HepG2 (cell line): ENCODE results near the gene INHBC. TPM values are rescaled to one million over a fixed set of nuclear protein-coding genes. Genes with fewer than 3 reads are reported as not detected.

Source experiments
- ATAC-seq: fragments of 200-7000 bp; cut with Tn5 transposase; 3 replicates; pipeline ENCODE4 v1.9.1; 2020; ENCODE audit warnings: mild to moderate bottlenecking, moderate library complexity
- BruUV-seq: library from RNA; stranded (reverse); fragments of 400-500 nt; replicated peaks from 2 replicates; lab custom pipeline; 2021; lab: Mats Ljungman, UMichigan
- CTCF ChIA-PET: fragments of 300-600 bp; formaldehyde crosslinking; extraction: SDS; loops from one replicate; lab custom pipeline; 2021; ENCODE audit warnings: low total read pairs, inconsistent platforms, low intra/inter-chr PET ratio; lab: Yijun Ruan, JAX
- POLR2A ChIA-PET: fragments of 350-600 bp; sonication (Branson Sonifier 250); formaldehyde crosslinking; loops from one replicate; lab custom pipeline; 2020; ENCODE audit warnings: antibody characterized with exemption, inconsistent platforms; lab: Yijun Ruan, JAX
- DNase-seq: peaks from one replicate; pipeline ENCODE4 v3.0.0-alpha.2; 2015; ENCODE audit warnings: low spot score
- FAIRE-seq: peaks from 3 replicates; lab custom pipeline; 2011; peaks lifted over from hg19 to GRCh38; lab: Jason Lieb, UNC
- H2AFZ ChIP-seq: one replicate; pipeline ENCODE4 v1.6.1; 2011; ENCODE audit warnings: low read length, inconsistent platforms
- H3K27ac ChIP-seq: fragments of 300-600 bp; 3 replicates; pipeline ENCODE4 v1.8.0; 2011; ENCODE audit warnings: mixed run types, mild to moderate bottlenecking, mixed read lengths, low read length, inconsistent platforms; ENCODE audit not compliant: insufficient read depth; ENCODE audit errors: extremely low read length
- H3K27me3 ChIP-seq, 2 experiments: fragments of 200-600 bp in 1 of 2; 2 replicates in 1 of 2; 3 replicates in 1 of 2; pipeline versions ENCODE4 v1.6.0 to v1.8.0; 2011; ENCODE audit warnings: low read length in 2 of 2, mild to moderate bottlenecking in 2 of 2, moderate library complexity in 2 of 2, inconsistent platforms in 1 of 2; ENCODE audit not compliant: insufficient read depth in 2 of 2, control insufficient read depth in 1 of 2
- H3K36me3 ChIP-seq, 2 experiments: fragments of 200-600 bp in 1 of 2; replicated peaks in 1 of 2; 2 replicates in 1 of 2; 3 replicates in 1 of 2; pipeline versions ENCODE4 v1.5.1 to v1.8.0; 2011; ENCODE audit warnings: low read length in 2 of 2, inconsistent platforms in 1 of 2; ENCODE audit not compliant: insufficient read depth in 2 of 2, control insufficient read depth in 1 of 2
- H3K4me1 ChIP-seq: 2 replicates; pipeline ENCODE4 v1.5.1; 2012; ENCODE audit warnings: low read length, inconsistent platforms; ENCODE audit not compliant: insufficient read depth
- H3K4me2 ChIP-seq: 2 replicates; pipeline ENCODE4 v1.6.0; 2011; ENCODE audit warnings: low read depth, low read length, inconsistent platforms
- H3K4me3 ChIP-seq, 3 experiments: fragments of 200-600 bp in 1 of 3; sonication (generic), shearing (Covaris generic) in 1 of 3; replicated peaks in 1 of 3; 2 replicates each; pipeline ENCODE4 v1.5.1; 2011 to 2016; ENCODE audit warnings: low read length in 3 of 3, inconsistent platforms in 2 of 3, low read depth in 2 of 3, mild to moderate bottlenecking in 2 of 3, control low read depth in 1 of 3, mixed read lengths in 1 of 3; ENCODE audit not compliant: insufficient read depth in 1 of 3
- H3K79me2 ChIP-seq: one replicate; pipeline ENCODE4 v1.6.1; 2011; ENCODE audit warnings: low read length, inconsistent platforms; ENCODE audit not compliant: insufficient read depth
- H3K9ac ChIP-seq: 2 replicates; pipeline ENCODE4 v1.6.0; 2011; ENCODE audit warnings: mild to moderate bottlenecking, low read depth, low read length, inconsistent platforms; ENCODE audit not compliant: insufficient read depth
- H3K9me3 ChIP-seq: 2 replicates; pipeline ENCODE4 v1.5.1; 2012; ENCODE audit warnings: mild to moderate bottlenecking, low read length
- H4K20me1 ChIP-seq: 2 replicates; pipeline ENCODE4 v1.6.0; 2011; ENCODE audit warnings: inconsistent platforms, mild to moderate bottlenecking, low read length, moderate library complexity; ENCODE audit not compliant: insufficient read depth
- CREB1 ChIP-seq, 2 experiments: fragments of 450-650 bp in 1 of 2; IDR thresholded peaks; 2 replicates each; pipeline ENCODE4 v1.6.1; 2016 to 2017; ENCODE audit warnings: control low read depth in 1 of 2, mild to moderate bottlenecking in 1 of 2, missing compliant biosample characterization in 1 of 2, missing genetic modification characterization in 1 of 2
- HES4 ChIP-seq: sonication (generic); formaldehyde crosslinking; IDR thresholded peaks from 2 replicates; pipeline ENCODE4 v1.9.0; 2021; ENCODE audit warnings: mild to moderate bottlenecking, missing genetic modification reagents, borderline replicate concordance
- HHEX ChIP-seq: IDR thresholded peaks from 2 replicates; pipeline ENCODE4 v1.6.1; 2016; ENCODE audit warnings: control low read depth
- NCOA1 ChIP-seq: sonication (generic); formaldehyde crosslinking; IDR thresholded peaks from 2 replicates; pipeline ENCODE4 v1.9.0; 2021; ENCODE audit warnings: missing genetic modification reagents
- NFKBIZ ChIP-seq: IDR thresholded peaks from 2 replicates; pipeline ENCODE4 v1.6.1; 2018; ENCODE audit warnings: missing genetic modification reagents, missing compliant biosample characterization
- NR1H2 ChIP-seq: sonication (generic); formaldehyde crosslinking; IDR thresholded peaks from 2 replicates; pipeline ENCODE4 v1.8.1; 2022; ENCODE audit warnings: low read depth, missing genetic modification reagents, borderline replicate concordance
- RCOR2 ChIP-seq: IDR thresholded peaks from 2 replicates; pipeline ENCODE4 v1.6.1; 2016; ENCODE audit warnings: missing biosample characterization, missing genetic modification reagents
- SAP130 ChIP-seq: IDR thresholded peaks from 2 replicates; pipeline ENCODE4 v1.6.1; 2016; ENCODE audit warnings: low read depth
- ZEB1 ChIP-seq: IDR thresholded peaks from 2 replicates; pipeline ENCODE4 v1.6.1; 2012; ENCODE audit warnings: mild to moderate bottlenecking, low read depth, inconsistent platforms; ENCODE audit not compliant: insufficient replicate concordance
- ZMAT3 ChIP-seq: sonication (generic); formaldehyde crosslinking; conservative IDR thresholded peaks from 2 replicates; pipeline ENCODE4 v1.7.0; 2021; ENCODE audit warnings: missing genetic modification reagents
- ZNF558 ChIP-seq: sonication (generic); formaldehyde crosslinking; IDR thresholded peaks from 2 replicates; pipeline ENCODE4 v1.9.0; 2022; ENCODE audit warnings: mild to moderate bottlenecking, missing genetic modification reagents, borderline replicate concordance
- WGBS: methylation state at CpG from one replicate; pipeline ENCODE4 v1.1.6; 2017; ENCODE audit warnings: low lambda C conversion rate; 5-methylcytosine and 5-hydroxymethylcytosine counted together
- in situ Hi-C: cut with HindIII; loops from 2 replicates; pipeline ENCODE4 v1.10.0; 2017; ENCODE audit warnings: low pct_unique_long_range_greater_than_20kb; ENCODE audit not compliant: extremely low pct_ligation_motif_present
- intact Hi-C: fragments of 100-400 bp; cut with micrococcal nuclease; formaldehyde crosslinking; loops from one replicate; pipeline ENCODE4 v1.10.0; 2022; ENCODE audit not compliant: unreplicated experiment
- polyA plus RNA-seq, 8 experiments: library from polyadenylated mRNA; depleted of rRNA in 3 of 8; stranded (reverse) in 7 of 8; unstranded in 1 of 8; fragments of >200 nt; fragmentation: Illumina TruSeq in 4 of 8; extraction: Trizol in 4 of 8; gene quantifications; 2 replicates each; pipeline versions ENCODE4 v1.2.1 to v1.2.3, GENCODE V29; 2011 to 2016; ENCODE audit warnings: low read depth in 4 of 8, missing spikeins in 1 of 8, mixed read lengths in 1 of 8; ENCODE audit not compliant: insufficient read depth in 1 of 8
- total RNA-seq, 5 experiments: library from RNA; depleted of rRNA; stranded (reverse); fragments of >200 nt; fragmentation: Illumina TruSeq; extraction: Trizol; gene quantifications; 2 replicates each; pipeline ENCODE4 v1.2.3, GENCODE V29; 2016; ENCODE audit warnings: low read depth in 1 of 5
- TF ChIP-seq, protein P1 (sequence below): sonication (generic); formaldehyde crosslinking; IDR thresholded peaks from 2 replicates; pipeline ENCODE4 v1.8.0; 2022; ENCODE audit warnings: mild to moderate bottlenecking, missing genetic modification reagents; ENCODE audit not compliant: insufficient replicate concordance
- TF ChIP-seq, protein P2 (sequence below): sonication (generic); formaldehyde crosslinking; IDR thresholded peaks from 2 replicates; pipeline ENCODE4 v1.8.0; 2023; ENCODE audit warnings: mild to moderate bottlenecking, missing genetic modification reagents
- TF ChIP-seq, protein P3 (sequence below): sonication (generic); formaldehyde crosslinking; IDR thresholded peaks from 2 replicates; pipeline ENCODE4 v1.5.0; 2020; ENCODE audit warnings: mild to moderate bottlenecking, missing genetic modification reagents
- TF ChIP-seq, protein P4 (sequence below): sonication (generic); formaldehyde crosslinking; IDR thresholded peaks from 2 replicates; pipeline ENCODE4 v1.8.1; 2023; ENCODE audit warnings: mild to moderate bottlenecking, inconsistent platforms, moderate library complexity, missing genetic modification reagents, borderline replicate concordance
- TF ChIP-seq, protein P5 (sequence below): IDR thresholded peaks from 2 replicates; pipeline ENCODE4 v1.6.1; 2016; ENCODE audit warnings: control low read depth

The INHBC gene
- total and polyA plus RNA-seq, 2 of the 13 experiments (the other 11 are each of a cell fraction or from before 2014, with no cell fraction given): 1.8 to 13.8 TPM

DNA sequence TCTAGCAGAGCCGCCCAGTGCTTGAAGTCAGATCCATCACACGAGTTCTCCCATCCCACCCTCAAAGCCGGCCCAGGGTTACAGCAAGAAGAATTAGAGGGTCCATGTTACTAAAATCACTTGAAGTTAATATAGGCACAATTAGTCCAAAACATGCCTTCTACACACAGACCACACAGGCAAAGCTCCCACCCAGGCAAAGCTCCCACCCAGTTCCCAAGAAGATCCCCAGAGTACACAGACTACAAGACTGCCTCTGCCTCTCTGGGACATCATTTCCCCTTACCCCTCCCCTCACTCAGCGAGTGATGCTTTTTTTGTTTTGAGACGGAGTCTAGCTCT, 28.3 kb downstream of the INHBC start:
- peak overlapping the region; percentile 99 for H3K4me2 ChIP-seq
- ChIA-PET POLR2A (interaction anchor here (1.0 kb wide), 1 partner anchor 54 kb away, joined by 4 read pairs; no protein-coding TSS in a partner anchor), CTCF (interaction anchor here (0.6 to 0.9 kb wide), 3 partner anchors 26 to 199 kb away, joined by 3 to 4 read pairs (median 3); no protein-coding TSS in a partner anchor)
- peaks cover 0 to 40% of the 10 kb centered on the region in 2 experiments; a peak in 3 of 5 replicates for H3K27me3 ChIP-seq
- H4K20me1 ChIP-seq: no peaks in the 10 kb centered on the region
- H3K4me3 ChIP-seq: peak overlapping the region in 1 of 3 experiments; percentile 94; a peak in 1 of 6 replicates
- H2AFZ ChIP-seq: no peak overlapping the region
- in situ Hi-C loops: no loop called here
- TF ChIP-seq ZNF558 (0 out of 2 replicates have a peak, but pooled peaks have one; percentile 59), NFKBIZ (CRISPR knock-in tag) (no peak), ZMAT3 (CRISPR knock-in tag) (0 out of 2 replicates have a peak, but pooled peaks have one; percentile 10), HHEX (CRISPR knock-in tag) (no peak), SAP130 (CRISPR knock-in tag) (no peak), NCOA1 (CRISPR knock-in tag) (no peak), NR1H2 (no peak), HES4 (no peak), CREB1 (IDR thresholded peaks at IDR 0.05) (no peak), CREB1 (CRISPR knock-in tag; IDR thresholded peaks at IDR 0.05) (peak; percentile 32; the same call in 1 of the 2 replicates), ZEB1 (no peak), RCOR2 (CRISPR knock-in tag) (no peak)
- TF ChIP-seq, protein P1, sequence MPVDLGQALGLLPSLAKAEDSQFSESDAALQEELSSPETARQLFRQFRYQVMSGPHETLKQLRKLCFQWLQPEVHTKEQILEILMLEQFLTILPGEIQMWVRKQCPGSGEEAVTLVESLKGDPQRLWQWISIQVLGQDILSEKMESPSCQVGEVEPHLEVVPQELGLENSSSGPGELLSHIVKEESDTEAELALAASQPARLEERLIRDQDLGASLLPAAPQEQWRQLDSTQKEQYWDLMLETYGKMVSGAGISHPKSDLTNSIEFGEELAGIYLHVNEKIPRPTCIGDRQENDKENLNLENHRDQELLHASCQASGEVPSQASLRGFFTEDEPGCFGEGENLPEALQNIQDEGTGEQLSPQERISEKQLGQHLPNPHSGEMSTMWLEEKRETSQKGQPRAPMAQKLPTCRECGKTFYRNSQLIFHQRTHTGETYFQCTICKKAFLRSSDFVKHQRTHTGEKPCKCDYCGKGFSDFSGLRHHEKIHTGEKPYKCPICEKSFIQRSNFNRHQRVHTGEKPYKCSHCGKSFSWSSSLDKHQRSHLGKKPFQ (CRISPR knock-in tag): no peak
- TF ChIP-seq, protein P2, sequence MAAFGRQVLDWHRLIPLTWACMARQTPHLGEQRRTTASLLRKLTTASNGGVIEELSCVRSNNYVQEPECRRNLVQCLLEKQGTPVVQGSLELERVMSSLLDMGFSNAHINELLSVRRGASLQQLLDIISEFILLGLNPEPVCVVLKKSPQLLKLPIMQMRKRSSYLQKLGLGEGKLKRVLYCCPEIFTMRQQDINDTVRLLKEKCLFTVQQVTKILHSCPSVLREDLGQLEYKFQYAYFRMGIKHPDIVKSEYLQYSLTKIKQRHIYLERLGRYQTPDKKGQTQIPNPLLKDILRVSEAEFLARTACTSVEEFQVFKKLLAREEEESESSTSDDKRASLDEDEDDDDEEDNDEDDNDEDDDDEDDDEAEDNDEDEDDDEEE: 0 out of 2 replicates have a peak, but pooled peaks have one; percentile 51
- TF ChIP-seq, protein P3, sequence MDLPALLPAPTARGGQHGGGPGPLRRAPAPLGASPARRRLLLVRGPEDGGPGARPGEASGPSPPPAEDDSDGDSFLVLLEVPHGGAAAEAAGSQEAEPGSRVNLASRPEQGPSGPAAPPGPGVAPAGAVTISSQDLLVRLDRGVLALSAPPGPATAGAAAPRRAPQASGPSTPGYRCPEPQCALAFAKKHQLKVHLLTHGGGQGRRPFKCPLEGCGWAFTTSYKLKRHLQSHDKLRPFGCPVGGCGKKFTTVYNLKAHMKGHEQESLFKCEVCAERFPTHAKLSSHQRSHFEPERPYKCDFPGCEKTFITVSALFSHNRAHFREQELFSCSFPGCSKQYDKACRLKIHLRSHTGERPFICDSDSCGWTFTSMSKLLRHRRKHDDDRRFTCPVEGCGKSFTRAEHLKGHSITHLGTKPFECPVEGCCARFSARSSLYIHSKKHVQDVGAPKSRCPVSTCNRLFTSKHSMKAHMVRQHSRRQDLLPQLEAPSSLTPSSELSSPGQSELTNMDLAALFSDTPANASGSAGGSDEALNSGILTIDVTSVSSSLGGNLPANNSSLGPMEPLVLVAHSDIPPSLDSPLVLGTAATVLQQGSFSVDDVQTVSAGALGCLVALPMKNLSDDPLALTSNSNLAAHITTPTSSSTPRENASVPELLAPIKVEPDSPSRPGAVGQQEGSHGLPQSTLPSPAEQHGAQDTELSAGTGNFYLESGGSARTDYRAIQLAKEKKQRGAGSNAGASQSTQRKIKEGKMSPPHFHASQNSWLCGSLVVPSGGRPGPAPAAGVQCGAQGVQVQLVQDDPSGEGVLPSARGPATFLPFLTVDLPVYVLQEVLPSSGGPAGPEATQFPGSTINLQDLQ (CRISPR knock-in tag): 0 out of 2 replicates have a peak, but pooled peaks have one; percentile 34
- TF ChIP-seq, protein P4, sequence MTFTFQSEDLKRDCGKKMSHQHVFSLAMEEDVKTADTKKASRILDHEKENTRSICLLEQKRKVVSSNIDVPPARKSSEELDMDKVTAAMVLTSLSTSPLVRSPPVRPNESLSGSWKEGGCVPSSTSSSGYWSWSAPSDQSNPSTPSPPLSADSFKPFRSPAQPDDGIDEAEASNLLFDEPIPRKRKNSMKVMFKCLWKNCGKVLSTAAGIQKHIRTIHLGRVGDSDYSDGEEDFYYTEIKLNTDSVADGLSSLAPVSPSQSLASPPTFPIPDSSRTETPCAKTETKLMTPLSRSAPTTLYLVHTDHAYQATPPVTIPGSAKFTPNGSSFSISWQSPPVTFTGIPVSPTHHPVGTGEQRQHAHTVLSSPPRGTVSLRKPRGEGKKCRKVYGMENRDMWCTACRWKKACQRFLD (CRISPR knock-in tag): no peak
- TF ChIP-seq, protein P5, sequence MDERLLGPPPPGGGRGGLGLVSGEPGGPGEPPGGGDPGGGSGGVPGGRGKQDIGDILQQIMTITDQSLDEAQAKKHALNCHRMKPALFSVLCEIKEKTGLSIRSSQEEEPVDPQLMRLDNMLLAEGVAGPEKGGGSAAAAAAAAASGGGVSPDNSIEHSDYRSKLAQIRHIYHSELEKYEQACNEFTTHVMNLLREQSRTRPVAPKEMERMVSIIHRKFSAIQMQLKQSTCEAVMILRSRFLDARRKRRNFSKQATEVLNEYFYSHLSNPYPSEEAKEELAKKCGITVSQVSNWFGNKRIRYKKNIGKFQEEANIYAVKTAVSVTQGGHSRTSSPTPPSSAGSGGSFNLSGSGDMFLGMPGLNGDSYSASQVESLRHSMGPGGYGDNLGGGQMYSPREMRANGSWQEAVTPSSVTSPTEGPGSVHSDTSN (CRISPR knock-in tag): no peak
- TF ChIP-seq, all 625 proteins: peak for 5
- intact Hi-C loops: loop anchor here (2.0 kb wide), 1 partner anchor 24 kb away; no protein-coding TSS in a partner anchor
- no peak for DNase-seq
- ATAC-seq: peak; percentile 2; the same call in 1 of the 3 replicates
- Histone ChIP-seq H3K9me3 (no peaks in the 10 kb centered on the region), H3K27ac (no peak overlapping the region), H3K4me1 (peaks cover 45% of the 10 kb centered on the region), H3K79me2 (no peaks in the 10 kb centered on the region), H3K9ac (no peak overlapping the region), H3K36me3 (no peaks in the 10 kb centered on the region)
- BruUV-seq: no TSS peak
- FAIRE-seq: no peak
- WGBS: 9% methylated on average over 5 of the region's 5 CpGs
